H1 (cell line): ENCODE results near the gene MGMT. TPM values are rescaled to one million over a fixed set of nuclear protein-coding genes. Genes with fewer than 3 reads are reported as not detected.

Experiments used
- BACH1 ChIP-seq: IDR thresholded peaks from 2 replicates; pipeline ENCODE4 v1.6.1; 2012; ENCODE audit warnings: low read length, improper control_type of control experiment
- CHD7 ChIP-seq: fragments of 300-600 bp; sonication (generic); IDR thresholded peaks from 2 replicates; pipeline ENCODE4 v1.7.1; 2012; ENCODE audit warnings: low read length, moderate library complexity, mild to moderate bottlenecking, inconsistent platforms; ENCODE audit not compliant: insufficient replicate concordance
- RXRA ChIP-seq: IDR thresholded peaks from 2 replicates; pipeline ENCODE4 v1.6.1; 2011; ENCODE audit warnings: low read depth, mild to moderate bottlenecking, low read length, moderate library complexity; ENCODE audit not compliant: insufficient read depth
- SAP30 ChIP-seq: fragments of 300-600 bp; sonication (generic); IDR thresholded peaks from 2 replicates; pipeline ENCODE4 v1.7.1; 2012; ENCODE audit warnings: low read length, moderate library complexity, mild to moderate bottlenecking, inconsistent platforms; ENCODE audit not compliant: insufficient read depth, insufficient replicate concordance
- SIRT6 ChIP-seq: IDR thresholded peaks from one replicate; pipeline ENCODE4 v1.7.1; 2012; ENCODE audit warnings: low read length, inconsistent platforms
- SIX5 ChIP-seq: IDR thresholded peaks from 2 replicates; pipeline ENCODE4 v1.6.1; 2011; ENCODE audit warnings: mild to moderate bottlenecking, low read depth, low read length
- SP2 ChIP-seq: IDR thresholded peaks from 2 replicates; pipeline ENCODE4 v1.6.1; 2012; ENCODE audit warnings: mild to moderate bottlenecking, low read length, inconsistent platforms
- polyA plus RNA-seq, 7 experiments: library from polyadenylated mRNA; depleted of rRNA in 3 of 7; stranded (reverse) in 5 of 7; unstranded in 2 of 7; fragments of >200 nt in 5 of 7; fragments of 200-250 nt in 2 of 7; gene quantifications; 1 replicate in 5 of 7; 2 replicates in 1 of 7; 4 replicates in 1 of 7; pipeline versions ENCODE4 v1.2.1 to v1.2.3, GENCODE V29; 2011 to 2013; ENCODE audit warnings: missing spikeins in 2 of 7, mixed read lengths in 2 of 7
- total RNA-seq: library from RNA; stranded (reverse); fragmentation: NEBNext Ultra II Directional; extraction: Animal tissue kit (Norgen Biotek cat#: 25700); gene quantifications from 2 replicates; pipeline ENCODE4 v1.2.1, GENCODE V29; 2021
- TF ChIP-seq, protein P1 (sequence below): IDR thresholded peaks from 2 replicates; pipeline ENCODE4 v1.6.1; 2012; ENCODE audit warnings: low read length, inconsistent platforms

Gene MGMT
- total and polyA plus RNA-seq, 2 of the 8 experiments (the other 6 are each of a cell fraction or from before 2014, with no cell fraction given): 9.9 to 10.7 TPM

- TF ChIP-seq CHD7 (no peak), SIX5 (no peak), SAP30 (no peak), BACH1 (no peak), RXRA (no peak), SP2 (no peak), SIRT6 (no peak)
- TF ChIP-seq, protein P1, sequence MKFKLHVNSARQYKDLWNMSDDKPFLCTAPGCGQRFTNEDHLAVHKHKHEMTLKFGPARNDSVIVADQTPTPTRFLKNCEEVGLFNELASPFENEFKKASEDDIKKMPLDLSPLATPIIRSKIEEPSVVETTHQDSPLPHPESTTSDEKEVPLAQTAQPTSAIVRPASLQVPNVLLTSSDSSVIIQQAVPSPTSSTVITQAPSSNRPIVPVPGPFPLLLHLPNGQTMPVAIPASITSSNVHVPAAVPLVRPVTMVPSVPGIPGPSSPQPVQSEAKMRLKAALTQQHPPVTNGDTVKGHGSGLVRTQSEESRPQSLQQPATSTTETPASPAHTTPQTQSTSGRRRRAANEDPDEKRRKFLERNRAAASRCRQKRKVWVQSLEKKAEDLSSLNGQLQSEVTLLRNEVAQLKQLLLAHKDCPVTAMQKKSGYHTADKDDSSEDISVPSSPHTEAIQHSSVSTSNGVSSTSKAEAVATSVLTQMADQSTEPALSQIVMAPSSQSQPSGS: no peak
- TF ChIP-seq, all 59 proteins: peak for 0
Observed at GRCh38 chr10:129816656-129817045, 349.6 kb downstream of the MGMT start (continued).
